Kidney epithelial cell (primary cell): ENCODE measurements around the gene TUBGCP2. TPM values are rescaled to one million over a fixed set of nuclear protein-coding genes. Genes with fewer than 3 reads are reported as not detected.

Experiments used
- DNase-seq: peaks from one replicate; pipeline ENCODE4 v3.0.0-alpha.2; 2010; ENCODE audit warnings: low read depth
- H3K27me3 ChIP-seq: 2 replicates; pipeline ENCODE4 v1.6.0; 2011; ENCODE audit warnings: low read length; ENCODE audit not compliant: control insufficient read depth, insufficient read depth
- H3K36me3 ChIP-seq: 2 replicates; pipeline ENCODE4 v1.5.1; 2011; ENCODE audit warnings: low read length; ENCODE audit not compliant: control insufficient read depth, insufficient read depth
- H3K4me3 ChIP-seq: 2 replicates; pipeline ENCODE4 v1.5.1; 2011; ENCODE audit warnings: low read depth, mild to moderate bottlenecking, control low read depth, low read length
- CTCF ChIP-seq: IDR thresholded peaks from 2 replicates; pipeline ENCODE4 v1.5.1; 2011; ENCODE audit warnings: mild to moderate bottlenecking, moderate library complexity, low read length, control low read depth, inconsistent platforms; ENCODE audit not compliant: insufficient read depth, poor library complexity, severe bottlenecking
- total RNA-seq: library from RNA; depleted of rRNA; stranded (reverse); fragments of >200 nt; gene quantifications from 2 replicates; pipeline ENCODE4 v1.2.3, GENCODE V29; 2015

TUBGCP2 gene
- total RNA-seq, 1 donor from 2014 or later = 65.5 TPM

- no peak for TF ChIP-seq CTCF
- Histone ChIP-seq H3K4me3 (no peak overlapping the region), H3K27me3 (peaks cover 21% of the 10 kb centered on the region), H3K36me3 (no peaks in the 10 kb centered on the region)
- DNase-seq = no peak
Observed at GRCh38 chr10:133251388-133252222, 57.1 kb downstream of the TUBGCP2 start.

- H3K4me3 ChIP-seq = no peak overlapping the region
- no peak for DNase-seq
- TF ChIP-seq CTCF = no peak
- H3K36me3 ChIP-seq = no peaks in the 10 kb centered on the region
- peaks cover 30% of the 10 kb centered on the region for H3K27me3 ChIP-seq
Observed at GRCh38 chr10:133249975-133250754, 58.5 kb downstream of the TUBGCP2 start.

DNA sequence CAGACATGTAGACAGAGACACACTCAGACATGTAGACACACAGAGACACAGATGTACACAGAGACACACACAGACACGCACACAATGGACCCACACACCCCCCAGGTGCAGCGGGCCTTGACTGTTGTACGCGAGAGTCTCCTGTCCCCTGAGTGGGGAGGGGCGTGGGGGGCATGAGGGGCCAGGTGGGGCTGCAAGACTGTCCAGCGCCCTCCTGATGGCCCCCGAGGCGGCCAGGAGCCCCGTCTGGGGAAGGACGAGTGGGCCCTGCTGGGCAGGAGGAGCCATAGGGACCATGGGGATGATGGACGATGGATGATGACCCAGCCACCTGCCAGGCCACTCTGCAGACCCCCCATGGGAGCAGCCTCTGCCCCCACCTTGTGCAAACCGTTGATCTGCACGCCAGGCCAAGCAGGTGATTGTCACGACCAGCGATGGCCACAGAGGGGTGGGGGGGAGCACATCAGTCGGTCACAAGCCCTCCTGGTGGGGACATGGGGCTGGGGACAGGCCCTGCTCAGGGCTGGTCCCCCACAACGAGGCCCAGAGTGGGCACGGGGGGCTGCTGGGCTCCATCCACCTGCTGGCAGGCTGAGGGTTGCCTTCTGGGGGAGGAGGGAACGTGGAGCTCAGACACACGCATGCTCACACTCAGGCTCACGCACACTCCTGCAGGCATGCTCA is 59.4 kb downstream of the TUBGCP2 start:
- no peaks in the 10 kb centered on the region for H3K36me3 ChIP-seq
- H3K4me3 ChIP-seq = no peak overlapping the region
- TF ChIP-seq CTCF = no peak
- peaks cover 37% of the 10 kb centered on the region for H3K27me3 ChIP-seq
- DNase-seq = no peak

GRCh38 chr10:133248334-133248715 is 60.3 kb downstream of the TUBGCP2 start:
- no peak for DNase-seq
- Histone ChIP-seq H3K27me3 (peaks cover 43% of the 10 kb centered on the region), H3K36me3 (no peaks in the 10 kb centered on the region), H3K4me3 (no peak overlapping the region)
- no peak for TF ChIP-seq CTCF

GRCh38 chr10:133247681-133248333 is 60.9 kb downstream of the TUBGCP2 start:
- Histone ChIP-seq H3K36me3 (no peaks in the 10 kb centered on the region), H3K4me3 (no peak overlapping the region), H3K27me3 (peaks cover 47% of the 10 kb centered on the region)
- TF ChIP-seq CTCF = no peak
- no peak for DNase-seq
